HepG2 (cell line): Measurements from ENCODE around the gene FAM131A. TPM values are rescaled to one million over a fixed set of nuclear protein-coding genes. Genes with fewer than 3 reads are reported as not detected.
A peak's percentile ranks its signal among the peaks of the same experiment; 100 is the strongest.

Experiments used
- ATF3 ChIP-seq: sonication (generic); formaldehyde crosslinking; IDR thresholded peaks from 2 replicates; pipeline ENCODE4 v1.4.0; 2020; ENCODE audit warnings: missing genetic modification reagents
- CEBPG ChIP-seq: IDR thresholded peaks from 2 replicates; pipeline ENCODE4 v1.6.1; 2016
- E2F5 ChIP-seq: sonication (generic); formaldehyde crosslinking; conservative IDR thresholded peaks from 2 replicates; pipeline ENCODE4 v1.4.0; 2020; ENCODE audit warnings: missing genetic modification reagents
- FOXJ3 ChIP-seq: sonication (generic); formaldehyde crosslinking; IDR thresholded peaks from 2 replicates; pipeline ENCODE4 v1.4.0; 2020; ENCODE audit warnings: missing genetic modification reagents, mild to moderate bottlenecking, borderline replicate concordance
- GABPB1 ChIP-seq: IDR thresholded peaks from 2 replicates; pipeline ENCODE4 v1.6.1; 2016; ENCODE audit warnings: mild to moderate bottlenecking, missing genetic modification reagents, moderate library complexity, missing compliant biosample characterization
- GPN1 ChIP-seq: sonication (generic); formaldehyde crosslinking; IDR thresholded peaks from 2 replicates; pipeline ENCODE4 v1.5.1; 2020; ENCODE audit warnings: missing genetic modification reagents, borderline replicate concordance
- GTF2F1 ChIP-seq: fragments of 150-350 bp; IDR thresholded peaks from 2 replicates; pipeline ENCODE4 v1.6.1; 2014; ENCODE audit warnings: low read length
- HMGXB4 ChIP-seq, 2 experiments: sonication (generic) in 1 of 2; formaldehyde crosslinking in 1 of 2; IDR thresholded peaks; 2 replicates each; pipeline versions ENCODE4 v1.4.0 to v1.6.1; 2018 to 2020; ENCODE audit warnings: missing genetic modification reagents in 2 of 2, borderline replicate concordance in 1 of 2, low read depth in 1 of 2, mild to moderate bottlenecking in 1 of 2, missing biosample characterization in 1 of 2
- IRF2 ChIP-seq: IDR thresholded peaks from 2 replicates; pipeline ENCODE4 v1.6.1; 2018; ENCODE audit warnings: missing genetic modification reagents, missing compliant biosample characterization
- MED1 ChIP-seq: sonication (generic); formaldehyde crosslinking; IDR thresholded peaks from 2 replicates; pipeline ENCODE4 v1.4.0; 2020; ENCODE audit warnings: missing genetic modification reagents
- PHF20 ChIP-seq: sonication (generic); formaldehyde crosslinking; IDR thresholded peaks from 2 replicates; pipeline ENCODE4 v1.5.0; 2020; ENCODE audit warnings: mild to moderate bottlenecking, missing genetic modification reagents
- PHF5A ChIP-seq: IDR thresholded peaks from one replicate; pipeline ENCODE4 v1.6.1; 2018; ENCODE audit warnings: low read depth, missing genetic modification reagents; ENCODE audit not compliant: unreplicated experiment
- POLR2AphosphoS5 ChIP-seq: IDR thresholded peaks from 2 replicates; pipeline ENCODE4 v1.6.1; 2012; ENCODE audit warnings: low read depth, low read length
- PTBP1 ChIP-seq: fragments of 200-400 bp; formaldehyde crosslinking; IDR thresholded peaks from 2 replicates; pipeline ENCODE4 v1.6.1; 2018; ENCODE audit warnings: low read length, low read depth; ENCODE audit not compliant: poor library complexity, severe bottlenecking
- RBFOX2 ChIP-seq: fragments of 200-400 bp; formaldehyde crosslinking; IDR thresholded peaks from 2 replicates; pipeline ENCODE4 v1.6.1; 2017; ENCODE audit warnings: low read depth, mild to moderate bottlenecking, low read length
- RFX1 ChIP-seq: fragments of 450-650 bp; IDR thresholded peaks from 2 replicates; pipeline ENCODE4 v1.6.1; 2017
- SAFB2 ChIP-seq: sonication (generic); formaldehyde crosslinking; IDR thresholded peaks from 2 replicates; pipeline ENCODE4 v1.5.1; 2020; ENCODE audit warnings: missing genetic modification reagents, low read depth, mild to moderate bottlenecking, borderline replicate concordance
- SATB2 ChIP-seq: sonication (generic); formaldehyde crosslinking; IDR thresholded peaks from 2 replicates; pipeline ENCODE4 v1.5.0; 2020; ENCODE audit warnings: missing genetic modification reagents
- SMARCC2 ChIP-seq: fragments of 450-650 bp; IDR thresholded peaks from 2 replicates; pipeline ENCODE4 v1.6.1; 2017; ENCODE audit warnings: antibody characterized with exemption, mild to moderate bottlenecking
- WIZ ChIP-seq: sonication (generic); formaldehyde crosslinking; IDR thresholded peaks from 2 replicates; pipeline ENCODE4 v1.5.1; 2020; ENCODE audit warnings: mild to moderate bottlenecking, missing genetic modification reagents
- ZBTB14 ChIP-seq: sonication (generic); formaldehyde crosslinking; IDR thresholded peaks from 2 replicates; pipeline ENCODE4 v1.4.0; 2020; ENCODE audit warnings: missing genetic modification reagents
- ZBTB21 ChIP-seq: sonication (generic); formaldehyde crosslinking; IDR thresholded peaks from 2 replicates; pipeline ENCODE4 v1.4.0; 2020; ENCODE audit warnings: missing genetic modification reagents
- ZMAT3 ChIP-seq: sonication (generic); formaldehyde crosslinking; conservative IDR thresholded peaks from 2 replicates; pipeline ENCODE4 v1.7.0; 2021; ENCODE audit warnings: missing genetic modification reagents
- ZNF12 ChIP-seq: sonication (generic); formaldehyde crosslinking; IDR thresholded peaks from 2 replicates; pipeline ENCODE4 v1.5.0; 2020; ENCODE audit warnings: missing genetic modification reagents
- ZNF121 ChIP-seq: sonication (generic); formaldehyde crosslinking; IDR thresholded peaks from 2 replicates; pipeline ENCODE4 v1.5.0; 2020; ENCODE audit warnings: mild to moderate bottlenecking, missing genetic modification reagents
- ZNF333 ChIP-seq: sonication (generic); formaldehyde crosslinking; IDR thresholded peaks from 2 replicates; pipeline ENCODE4 v1.4.0; 2020; ENCODE audit warnings: mild to moderate bottlenecking, missing genetic modification reagents, borderline replicate concordance
- ZSCAN22 ChIP-seq: sonication (generic); formaldehyde crosslinking; IDR thresholded peaks from 2 replicates; pipeline ENCODE4 v1.4.0; 2020; ENCODE audit warnings: mild to moderate bottlenecking, missing genetic modification reagents
- polyA plus RNA-seq, 8 experiments: library from polyadenylated mRNA; depleted of rRNA in 3 of 8; stranded (reverse) in 7 of 8; unstranded in 1 of 8; fragments of >200 nt; fragmentation: Illumina TruSeq in 4 of 8; extraction: Trizol in 4 of 8; gene quantifications; 2 replicates each; pipeline versions ENCODE4 v1.2.1 to v1.2.3, GENCODE V29; 2011 to 2016; ENCODE audit warnings: low read depth in 4 of 8, missing spikeins in 1 of 8, mixed read lengths in 1 of 8; ENCODE audit not compliant: insufficient read depth in 1 of 8
- total RNA-seq, 5 experiments: library from RNA; depleted of rRNA; stranded (reverse); fragments of >200 nt; fragmentation: Illumina TruSeq; extraction: Trizol; gene quantifications; 2 replicates each; pipeline ENCODE4 v1.2.3, GENCODE V29; 2016; ENCODE audit warnings: low read depth in 1 of 5

FAM131A gene
- total and polyA plus RNA-seq, 2 of the 13 experiments (the other 11 are each of a cell fraction or from before 2014, with no cell fraction given) = 9.2 to 9.3 TPM

- TF ChIP-seq HMGXB4 (CRISPR knock-in tag; IDR thresholded peaks at IDR 0.05; ENCODE audit: borderline replicate concordance in 1 of 2, low read depth in 1 of 2) (peak; percentile 23 to 89; a peak in 2 of 4 replicates), RFX1 (no peak), MED1 (CRISPR knock-in tag) (peak; percentile 66), GABPB1 (CRISPR knock-in tag) (peak; percentile 96), ZNF121 (CRISPR knock-in tag) (no peak), E2F5 (CRISPR knock-in tag) (no peak), WIZ (no peak), ZMAT3 (no peak; the same call in 1 of the 2 replicates), SATB2 (CRISPR knock-in tag) (no peak), POLR2AphosphoS5 (peak; percentile 92), IRF2 (peak; percentile 39), SAFB2 (no peak), FOXJ3 (CRISPR knock-in tag) (no peak), PHF5A (CRISPR knock-in tag) (no peak), ZNF333 (no peak), ATF3 (CRISPR knock-in tag) (no peak), ZBTB14 (CRISPR knock-in tag) (no peak), ZBTB21 (CRISPR knock-in tag) (peak; percentile 43; the same call in 1 of the 2 replicates), GPN1 (CRISPR knock-in tag) (no peak), CEBPG (0 out of 2 replicates have a peak, but pooled peaks have one; percentile 6), GTF2F1 (no peak), PTBP1 (no peak), RBFOX2 (peak; percentile 41; the same call in 1 of the 2 replicates), ZNF12 (CRISPR knock-in tag) (0 out of 2 replicates have a peak, but pooled peaks have one; percentile 34), PHF20 (CRISPR knock-in tag) (peak; percentile 72), ZSCAN22 (CRISPR knock-in tag) (no peak), SMARCC2 (no peak)
Observed at GRCh38 chr3:184377882-184378445, 40.6 kb downstream of the FAM131A start, which contains the start of gene THPO (continued).
